ENCODE measurements around the gene SMG5. TPM values are rescaled to one million over a fixed set of nuclear protein-coding genes. Genes with fewer than 3 reads are reported as not detected.
A peak's percentile ranks its signal among the peaks of the same experiment; 100 is the strongest.

SMG5 gene
- total RNA-seq, 1 donor, result 43.3 TPM

- DNase-seq (ENCODE audit: low read depth), result no peak
- no peak for TF ChIP-seq CTCF (IDR thresholded peaks at IDR 0.05; ENCODE audit: insufficient read depth, low read length)
- no peak overlapping the region for H3K4me3 ChIP-seq (ENCODE audit: low read depth, low read length)
These were observed 22.6 kb upstream of the SMG5 start for GRCh38 chr1:156305215-156305614.

GRCh38 chr1:156303241-156303640 is 20.6 kb upstream of the SMG5 start:
- DNase-seq (ENCODE audit: low read depth), result no peak
- no peak overlapping the region for H3K4me3 ChIP-seq (ENCODE audit: low read depth, low read length)
- no peak for TF ChIP-seq CTCF (IDR thresholded peaks at IDR 0.05; ENCODE audit: insufficient read depth, low read length)

- no peak within 1 kb of the TSS for H3K4me3 ChIP-seq (ENCODE audit: low read depth, low read length)
- DNase-seq (ENCODE audit: low read depth), result no peak
- TF ChIP-seq CTCF (IDR thresholded peaks at IDR 0.05; ENCODE audit: insufficient read depth, low read length), result no peak
These were observed 16.3 kb upstream of the SMG5 start, which contains the start of gene VHLL for GRCh38 chr1:156298852-156299357. Gene VHLL, minus strand, starts transcription at chr1:156299307. Its CDS starts 118 bp downstream, at chr1:156299189.

GRCh38 chr1:156295391-156295947 is 12.8 kb upstream of the SMG5 start, which contains the start of gene GLMP:
Gene GLMP, minus strand, starts transcription at chr1:156295679. Its CDS starts 34 bp downstream, at chr1:156295645.
- H3K4me3 ChIP-seq (ENCODE audit: low read depth, low read length), result peak within 1 kb of the TSS; percentile 93
- DNase-seq (ENCODE audit: low read depth), result peak; percentile 81
- no peak for TF ChIP-seq CTCF (IDR thresholded peaks at IDR 0.05; ENCODE audit: insufficient read depth, low read length)

- peak overlapping the region; percentile 5 for H3K4me3 ChIP-seq (ENCODE audit: low read depth, low read length)
- TF ChIP-seq CTCF (IDR thresholded peaks at IDR 0.05; ENCODE audit: insufficient read depth, low read length), result no peak
- no peak for DNase-seq (ENCODE audit: low read depth)
These were observed 11.3 kb upstream of the SMG5 start for GRCh38 chr1:156293895-156294294.

GRCh38 chr1:156293098-156293434 is 10.4 kb upstream of the SMG5 start:
- no peak for DNase-seq (ENCODE audit: low read depth)
- no peak for TF ChIP-seq CTCF (IDR thresholded peaks at IDR 0.05; ENCODE audit: insufficient read depth, low read length)
- no peak overlapping the region for H3K4me3 ChIP-seq (ENCODE audit: low read depth, low read length)

Measured in fibroblast of the aortic adventitia (primary cell).